PFSK-1 (cell line): ENCODE measurements around the gene PLA2G4A.

Experiments used
- FOXP2 ChIP-seq: optimal IDR thresholded peaks from 2 replicates; pipeline ENCODE3; 2011; ENCODE audit warnings: borderline replicate concordance, control low read depth, inconsistent platforms; ENCODE audit not compliant: insufficient read depth; ENCODE audit errors: extremely low read length, extremely low read depth
- POLR2AphosphoS5 ChIP-seq: IDR thresholded peaks from 2 replicates; pipeline ENCODE4 v1.6.1; 2012; ENCODE audit warnings: low read depth, mild to moderate bottlenecking, control low read depth, low read length, moderate library complexity
- SIN3A ChIP-seq: IDR thresholded peaks from 2 replicates; pipeline ENCODE4 v1.6.1; 2012; ENCODE audit warnings: mild to moderate bottlenecking, low read length, moderate library complexity, borderline replicate concordance; ENCODE audit not compliant: insufficient read depth
- TAF1 ChIP-seq: IDR thresholded peaks from 2 replicates; pipeline ENCODE4 v1.6.1; 2012; ENCODE audit warnings: low read length, control low read depth, borderline replicate concordance; ENCODE audit not compliant: insufficient read depth
- TF ChIP-seq, protein P1 (sequence below), 2 experiments: IDR thresholded peaks; 2 replicates each; pipeline versions ENCODE4 v1.6.1 to v1.8.0; 2011 to 2012; ENCODE audit warnings: low read depth in 2 of 2, low read length in 2 of 2, control low read depth in 1 of 2, inconsistent platforms in 1 of 2, mild to moderate bottlenecking in 1 of 2, moderate library complexity in 1 of 2; ENCODE audit not compliant: insufficient read depth in 1 of 2

Gene PLA2G4A

GRCh38 chr1:186997877-186998276 lies 169.1 kb downstream of the PLA2G4A start:
- TF ChIP-seq FOXP2 (no peak), SIN3A (no peak), POLR2AphosphoS5 (no peak), TAF1 (no peak)
- TF ChIP-seq, protein P1, sequence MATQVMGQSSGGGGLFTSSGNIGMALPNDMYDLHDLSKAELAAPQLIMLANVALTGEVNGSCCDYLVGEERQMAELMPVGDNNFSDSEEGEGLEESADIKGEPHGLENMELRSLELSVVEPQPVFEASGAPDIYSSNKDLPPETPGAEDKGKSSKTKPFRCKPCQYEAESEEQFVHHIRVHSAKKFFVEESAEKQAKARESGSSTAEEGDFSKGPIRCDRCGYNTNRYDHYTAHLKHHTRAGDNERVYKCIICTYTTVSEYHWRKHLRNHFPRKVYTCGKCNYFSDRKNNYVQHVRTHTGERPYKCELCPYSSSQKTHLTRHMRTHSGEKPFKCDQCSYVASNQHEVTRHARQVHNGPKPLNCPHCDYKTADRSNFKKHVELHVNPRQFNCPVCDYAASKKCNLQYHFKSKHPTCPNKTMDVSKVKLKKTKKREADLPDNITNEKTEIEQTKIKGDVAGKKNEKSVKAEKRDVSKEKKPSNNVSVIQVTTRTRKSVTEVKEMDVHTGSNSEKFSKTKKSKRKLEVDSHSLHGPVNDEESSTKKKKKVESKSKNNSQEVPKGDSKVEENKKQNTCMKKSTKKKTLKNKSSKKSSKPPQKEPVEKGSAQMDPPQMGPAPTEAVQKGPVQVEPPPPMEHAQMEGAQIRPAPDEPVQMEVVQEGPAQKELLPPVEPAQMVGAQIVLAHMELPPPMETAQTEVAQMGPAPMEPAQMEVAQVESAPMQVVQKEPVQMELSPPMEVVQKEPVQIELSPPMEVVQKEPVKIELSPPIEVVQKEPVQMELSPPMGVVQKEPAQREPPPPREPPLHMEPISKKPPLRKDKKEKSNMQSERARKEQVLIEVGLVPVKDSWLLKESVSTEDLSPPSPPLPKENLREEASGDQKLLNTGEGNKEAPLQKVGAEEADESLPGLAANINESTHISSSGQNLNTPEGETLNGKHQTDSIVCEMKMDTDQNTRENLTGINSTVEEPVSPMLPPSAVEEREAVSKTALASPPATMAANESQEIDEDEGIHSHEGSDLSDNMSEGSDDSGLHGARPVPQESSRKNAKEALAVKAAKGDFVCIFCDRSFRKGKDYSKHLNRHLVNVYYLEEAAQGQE (IDR thresholded peaks at IDR 0.05; ENCODE audit: insufficient read depth in 1 of 2, low read depth in 2 of 2, low read length in 2 of 2): no peak

DNA sequence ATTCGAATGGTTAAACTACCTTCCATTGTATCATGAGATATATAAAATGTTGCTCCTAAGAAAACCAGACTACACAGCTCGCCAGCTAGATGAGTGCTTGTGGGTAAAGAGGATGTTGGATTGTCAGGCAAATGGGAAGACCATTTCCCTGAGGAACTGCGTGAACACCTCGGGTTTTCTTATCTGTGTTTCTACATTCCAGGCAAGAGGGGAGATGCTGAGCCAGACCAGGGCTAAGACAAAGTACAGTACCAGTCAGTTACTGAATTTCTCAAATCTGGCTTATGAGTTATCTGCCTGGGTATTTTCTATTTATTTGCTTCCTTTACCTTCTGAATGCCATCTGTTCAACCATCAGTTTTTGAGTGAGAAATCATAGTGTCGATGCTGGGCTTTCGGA lies 170.8 kb downstream of the PLA2G4A start:
- TF ChIP-seq TAF1: no peak
- TF ChIP-seq SIN3A: no peak
- no peak for TF ChIP-seq POLR2AphosphoS5
- TF ChIP-seq, protein P1 (IDR thresholded peaks at IDR 0.05; ENCODE audit: insufficient read depth in 1 of 2, low read depth in 2 of 2, low read length in 2 of 2): no peak
- no peak for TF ChIP-seq FOXP2

DNA sequence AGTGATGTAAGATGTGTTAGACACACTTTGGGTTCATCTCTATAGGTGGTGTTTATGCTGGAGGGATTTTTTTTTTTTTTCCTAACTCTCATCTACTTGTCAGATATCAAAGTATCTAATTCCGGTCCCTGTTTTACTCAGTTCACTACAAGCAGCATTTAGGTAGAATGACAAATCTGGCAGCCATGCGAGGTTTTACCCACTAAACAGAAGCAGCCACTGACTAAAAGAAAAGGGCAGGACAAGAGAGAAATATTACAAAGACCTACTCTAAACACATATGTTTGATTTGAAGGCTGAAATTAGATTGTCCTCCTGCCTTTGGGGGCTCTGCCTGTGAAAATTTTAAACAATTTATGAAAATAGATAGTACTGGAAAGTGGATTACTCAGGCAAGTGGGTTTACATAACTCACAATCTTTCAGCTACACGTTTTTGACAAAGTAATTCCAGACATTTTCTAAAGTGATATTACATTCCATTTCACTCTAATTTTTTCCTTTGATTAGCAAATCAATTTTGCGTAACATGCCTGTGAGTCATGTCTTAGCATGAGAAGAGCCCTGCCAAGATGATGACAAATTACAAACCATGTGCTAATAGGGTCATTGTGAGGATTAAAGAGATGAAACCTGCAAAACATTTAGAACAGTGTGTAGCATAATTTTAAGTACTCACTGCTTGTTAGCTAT lies 172.6 kb downstream of the PLA2G4A start:
- TF ChIP-seq, protein P1 (IDR thresholded peaks at IDR 0.05; ENCODE audit: insufficient read depth in 1 of 2, low read depth in 2 of 2, low read length in 2 of 2): no peak
- TF ChIP-seq SIN3A (no peak), FOXP2 (no peak), TAF1 (no peak), POLR2AphosphoS5 (no peak)

DNA sequence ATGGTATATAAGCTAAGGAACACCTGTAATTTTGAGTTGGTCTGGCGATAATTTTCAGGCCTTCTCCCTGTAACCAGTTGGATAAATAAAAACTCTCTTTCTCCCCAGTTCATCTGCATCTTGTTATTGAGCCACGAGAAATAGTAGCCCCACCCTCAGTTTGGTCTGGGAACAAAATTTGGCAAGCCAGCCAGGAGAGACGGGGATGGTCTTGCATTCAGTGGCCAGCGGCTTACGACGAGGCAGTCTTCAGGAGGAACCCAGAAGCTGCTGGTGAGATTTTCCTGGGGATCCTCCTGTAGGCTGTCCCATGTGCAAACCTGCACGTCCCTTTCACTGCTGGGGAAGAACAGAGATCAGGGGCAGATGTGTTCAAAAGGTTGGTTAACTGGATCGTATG lies 174.6 kb downstream of the PLA2G4A start:
- TF ChIP-seq, protein P1 (IDR thresholded peaks at IDR 0.05; ENCODE audit: insufficient read depth in 1 of 2, low read depth in 2 of 2, low read length in 2 of 2): no peak
- TF ChIP-seq POLR2AphosphoS5 (no peak), TAF1 (no peak), SIN3A (no peak), FOXP2 (no peak)

GRCh38 chr1:187006896-187007295 lies 178.1 kb downstream of the PLA2G4A start:
- TF ChIP-seq, protein P1 (IDR thresholded peaks at IDR 0.05; ENCODE audit: insufficient read depth in 1 of 2, low read depth in 2 of 2, low read length in 2 of 2): no peak
- TF ChIP-seq POLR2AphosphoS5: no peak
- TF ChIP-seq TAF1: no peak
- no peak for TF ChIP-seq SIN3A
- no peak for TF ChIP-seq FOXP2
